ENCODE results near the gene PPP6R3.

DNA sequence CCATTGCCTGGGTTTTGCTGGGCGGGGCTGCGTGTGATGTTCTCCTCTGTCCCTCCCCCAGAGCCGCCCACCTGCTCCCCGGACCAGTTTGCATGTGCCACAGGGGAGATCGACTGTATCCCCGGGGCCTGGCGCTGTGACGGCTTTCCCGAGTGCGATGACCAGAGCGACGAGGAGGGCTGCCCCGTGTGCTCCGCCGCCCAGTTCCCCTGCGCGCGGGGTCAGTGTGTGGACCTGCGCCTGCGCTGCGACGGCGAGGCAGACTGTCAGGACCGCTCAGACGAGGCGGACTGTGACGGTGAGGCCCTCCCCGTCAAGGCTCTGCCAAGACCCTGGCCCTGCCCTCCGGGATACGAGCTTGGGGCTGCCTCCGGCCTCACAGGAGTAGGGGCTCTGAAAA, 27.0 kb upstream of the PPP6R3 start:
- TF ChIP-seq POLR2A (IDR thresholded peaks at IDR 0.05): no peak
- TF ChIP-seq, protein P1, sequence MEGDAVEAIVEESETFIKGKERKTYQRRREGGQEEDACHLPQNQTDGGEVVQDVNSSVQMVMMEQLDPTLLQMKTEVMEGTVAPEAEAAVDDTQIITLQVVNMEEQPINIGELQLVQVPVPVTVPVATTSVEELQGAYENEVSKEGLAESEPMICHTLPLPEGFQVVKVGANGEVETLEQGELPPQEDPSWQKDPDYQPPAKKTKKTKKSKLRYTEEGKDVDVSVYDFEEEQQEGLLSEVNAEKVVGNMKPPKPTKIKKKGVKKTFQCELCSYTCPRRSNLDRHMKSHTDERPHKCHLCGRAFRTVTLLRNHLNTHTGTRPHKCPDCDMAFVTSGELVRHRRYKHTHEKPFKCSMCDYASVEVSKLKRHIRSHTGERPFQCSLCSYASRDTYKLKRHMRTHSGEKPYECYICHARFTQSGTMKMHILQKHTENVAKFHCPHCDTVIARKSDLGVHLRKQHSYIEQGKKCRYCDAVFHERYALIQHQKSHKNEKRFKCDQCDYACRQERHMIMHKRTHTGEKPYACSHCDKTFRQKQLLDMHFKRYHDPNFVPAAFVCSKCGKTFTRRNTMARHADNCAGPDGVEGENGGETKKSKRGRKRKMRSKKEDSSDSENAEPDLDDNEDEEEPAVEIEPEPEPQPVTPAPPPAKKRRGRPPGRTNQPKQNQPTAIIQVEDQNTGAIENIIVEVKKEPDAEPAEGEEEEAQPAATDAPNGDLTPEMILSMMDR (IDR thresholded peaks at IDR 0.05): no peak
